GM23248 (cell line): ENCODE measurements around the gene RCAN2.

Source experiments
- EZH2 ChIP-seq: fragments of 200-600 bp; sonication (generic); IDR thresholded peaks from 2 replicates; pipeline ENCODE4 v1.6.1; 2018; ENCODE audit warnings: antibody characterized with exemption, mild to moderate bottlenecking; ENCODE audit not compliant: insufficient read depth, poor library complexity, severe bottlenecking
- EZH2phosphoT487 ChIP-seq: fragments of 200-600 bp; sonication (generic); IDR thresholded peaks from 2 replicates; pipeline ENCODE4 v1.6.1; 2018; ENCODE audit warnings: antibody characterized with exemption, moderate library complexity, mild to moderate bottlenecking, low read depth; ENCODE audit not compliant: insufficient read depth

- TF ChIP-seq EZH2phosphoT487 (no peak), EZH2 (no peak)
Observed at GRCh38 chr6:46287043-46287442, 204.2 kb downstream of the RCAN2 start.
